ENCODE measurements around the gene ETV7.

Gene ETV7

DNA sequence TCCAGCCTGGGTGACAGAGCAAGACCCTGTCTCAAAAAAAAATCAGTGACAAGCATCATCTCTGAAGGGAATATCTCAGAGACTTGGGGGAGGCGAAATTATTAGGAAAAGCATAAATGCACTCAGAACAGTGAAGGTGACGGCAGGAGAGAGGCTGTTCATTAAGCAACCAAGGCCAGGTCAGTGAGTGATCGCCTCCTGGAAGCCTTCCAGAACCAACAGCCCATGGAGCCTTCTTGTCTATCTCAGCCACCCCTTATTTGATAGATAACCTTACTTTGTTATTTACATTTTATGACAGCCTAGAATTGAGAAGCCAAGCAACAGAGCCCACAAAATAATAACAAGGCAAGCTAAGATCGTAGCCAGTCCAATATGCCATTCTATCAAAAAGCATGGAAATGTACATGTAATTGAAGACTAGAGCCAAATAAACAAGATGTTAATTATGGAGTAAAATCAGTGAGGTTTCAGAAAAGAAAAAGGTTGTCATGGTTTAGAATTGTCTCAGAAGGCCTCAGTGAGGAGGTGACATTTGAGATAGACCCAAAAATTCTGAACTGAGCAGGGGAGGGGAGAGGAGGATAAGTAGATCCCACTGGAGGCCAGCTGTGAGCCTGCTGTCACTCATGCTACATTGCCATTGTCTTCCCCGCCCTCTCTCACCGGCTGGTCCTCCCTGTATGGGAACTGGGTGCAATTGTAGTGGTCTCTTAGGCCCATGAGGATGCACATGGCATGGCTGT lies 68.6 kb downstream of the ETV7 start:
- peak; percentile 15 for DNase-seq

GRCh38 chr6:36317623-36318022 lies 69.8 kb downstream of the ETV7 start:
- DNase-seq: no peak

Data from NCI-H1092 (cell line).